Right renal cortex interstitium (tissue), 3 donors: ENCODE data around the gene ECI2. TPM values are rescaled to one million over a fixed set of nuclear protein-coding genes. Genes with fewer than 3 reads are reported as not detected.

Experiments used
- polyA plus RNA-seq, 3 donors: library from polyadenylated mRNA; unstranded; fragments of 120-200 nt; gene quantifications; one replicate each; pipeline ENCODE4 v1.2.1, GENCODE V29; 2013; ENCODE audit not compliant: insufficient read length in 3 of 3

ECI2 gene
- polyA plus RNA-seq, 3 donors = 107 to 123 (median 117) TPM

Other genes starting within 250 kb of the ECI2 start
- gene FAM217A, start 56.4 kb downstream of the ECI2 start, polyA plus RNA-seq = 1 to 10 TPM; 1.5 to 2.4 (median 1.9) TPM